ENCODE data around the gene LBH. TPM values are rescaled to one million over a fixed set of nuclear protein-coding genes. Genes with fewer than 3 reads are reported as not detected.

LBH gene
- total RNA-seq, 5 donors from 2014 or later (not counting 1 experiment from before 2014, with no cell fraction given), result 209 to 386 (median 323) TPM

DNA sequence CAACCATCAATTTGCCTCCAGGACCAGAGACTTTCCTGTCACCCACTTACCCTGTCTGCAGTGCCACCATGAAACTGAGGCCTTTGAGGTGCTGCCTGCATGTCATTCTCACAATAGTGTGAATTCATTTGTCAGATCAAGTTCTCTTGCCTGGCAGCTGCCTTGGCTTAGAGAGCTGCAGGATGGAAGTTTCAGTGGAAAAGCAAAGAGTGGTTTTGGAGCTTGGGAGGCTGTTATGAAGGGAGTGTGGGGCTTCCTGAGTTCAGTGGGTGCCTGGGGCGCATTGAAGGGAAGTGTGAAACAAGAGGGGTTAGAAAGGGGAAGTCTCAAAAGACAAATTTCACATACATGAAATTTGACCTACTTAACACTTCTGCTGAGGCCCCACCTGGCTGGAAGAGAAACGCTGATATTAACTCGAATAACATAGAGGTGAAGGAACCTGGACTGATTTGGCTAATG lies 7.9 kb upstream of the LBH start:
- H3K27ac Mint-ChIP-seq, result peak overlapping the region; percentile 98 to 100
- no CpG with 5 or more reads among the region's 3 CpGs for WGBS (ENCODE audit: insufficient coverage)
- H3K4me1 ChIP-seq (ENCODE audit: control insufficient read depth in 1 of 2, extremely low read depth in 1 of 2, insufficient read depth in 2 of 2, low read length in 2 of 2), result peaks cover 44 to 67% of the 10 kb centered on the region in 2 experiments
- no peak overlapping the region for H3K4me3 ChIP-seq (ENCODE audit: control insufficient read depth in 1 of 2, extremely low read depth in 1 of 2, low read length in 1 of 2)
- no peaks in the 10 kb centered on the region for H3K36me3 ChIP-seq (ENCODE audit: control insufficient read depth in 2 of 2, extremely low read depth in 1 of 2, insufficient read depth in 1 of 2, low read length in 1 of 2)
- no peaks in the 10 kb centered on the region for H3K36me3 Mint-ChIP-seq
- ChIA-PET POLR2A (interaction anchor here (0.6 kb wide), 3 partner anchors 9 to 58 kb away, joined by 3 to 6 read pairs (median 3); no protein-coding TSS in a partner anchor), CTCF (interaction anchor here (0.6 to 3.2 kb wide), 5 partner anchors 14 to 488 kb away, joined by 3 to 23 read pairs (median 7); no protein-coding TSS in a partner anchor)
- peak overlapping the region; percentile 96 for H3K27ac ChIP-seq (ENCODE audit: low read length)
- ATAC-seq (replicated peaks in 1 of 4) (peak in 2 of 4 experiments; percentile 16 to 38), DNase-seq (peak in 6 of 35 experiments; percentile 27 to 58 (median 35))
- no peaks in the 10 kb centered on the region for H3K9me3 ChIP-seq
- no peaks in the 10 kb centered on the region for H3K27me3 Mint-ChIP-seq
- H3K27me3 ChIP-seq (replicated peaks in 1 of 2; ENCODE audit: control insufficient read depth in 2 of 2, extremely low read depth in 1 of 2, insufficient read depth in 2 of 2, low read length in 1 of 2), result no peaks in the 10 kb centered on the region
- peaks cover 70 to 75% (median 72%) of the 10 kb centered on the region in 3 donors for H3K4me1 Mint-ChIP-seq
- no peaks in the 10 kb centered on the region for H3K9me3 Mint-ChIP-seq
- peak overlapping the region; percentile 42 to 97 (median 43) for H3K4me3 Mint-ChIP-seq

DNA sequence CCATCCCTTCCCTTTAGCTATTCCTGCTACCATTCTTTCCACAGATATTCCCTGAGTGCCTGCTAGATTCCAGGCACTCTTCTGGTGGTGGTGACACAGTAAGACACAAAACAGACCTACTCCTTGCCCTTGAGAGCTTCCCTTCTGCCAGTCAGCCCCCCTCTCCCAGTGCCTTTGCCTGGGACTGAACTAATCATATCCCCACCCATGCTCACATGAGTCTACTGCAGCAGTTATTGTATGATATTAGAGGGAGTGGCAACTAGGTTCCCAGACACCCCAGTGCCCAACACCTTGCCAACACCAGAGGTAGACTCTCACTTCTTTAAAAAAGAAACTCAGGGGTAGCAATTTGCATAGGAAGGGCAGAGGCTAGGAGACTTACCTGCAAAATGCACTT lies 7.2 kb upstream of the LBH start:
- no peaks in the 10 kb centered on the region for H3K36me3 Mint-ChIP-seq
- H3K4me1 Mint-ChIP-seq, result peaks cover 71 to 76% (median 72%) of the 10 kb centered on the region in 3 donors
- Histone ChIP-seq H3K4me1 (ENCODE audit: control insufficient read depth in 1 of 2, extremely low read depth in 1 of 2, insufficient read depth in 2 of 2, low read length in 2 of 2) (peaks cover 44 to 67% of the 10 kb centered on the region in 2 experiments), H3K9me3 (no peaks in the 10 kb centered on the region), H3K36me3 (ENCODE audit: control insufficient read depth in 2 of 2, extremely low read depth in 1 of 2, insufficient read depth in 1 of 2, low read length in 1 of 2) (no peaks in the 10 kb centered on the region), H3K27me3 (replicated peaks in 1 of 2; ENCODE audit: control insufficient read depth in 2 of 2, extremely low read depth in 1 of 2, insufficient read depth in 2 of 2, low read length in 1 of 2) (no peaks in the 10 kb centered on the region), H3K4me3 (ENCODE audit: control insufficient read depth in 1 of 2, extremely low read depth in 1 of 2, low read length in 1 of 2) (no peak overlapping the region), H3K27ac (ENCODE audit: low read length) (peak overlapping the region; percentile 96)
- POLR2A ChIA-PET, result interaction anchor here (0.7 to 1.7 kb wide), 2 partner anchors 13 to 78 kb away, joined by 3 to 13 read pairs; partner anchors contain the start of gene YPEL5 (in 1 of the 2)
- CTCF ChIA-PET, result interaction anchor here (1.0 to 3.2 kb wide), 4 partner anchors 11 to 487 kb away, joined by 3 to 23 read pairs (median 14); no protein-coding TSS in a partner anchor
- no peaks in the 10 kb centered on the region for H3K27me3 Mint-ChIP-seq
- peak overlapping the region; percentile 98 to 100 for H3K27ac Mint-ChIP-seq
- DNase-seq, result no peak
- no peak for ATAC-seq (replicated peaks in 1 of 4)
- H3K9me3 Mint-ChIP-seq, result no peaks in the 10 kb centered on the region
- peak overlapping the region; percentile 42 to 97 (median 43) for H3K4me3 Mint-ChIP-seq

DNA sequence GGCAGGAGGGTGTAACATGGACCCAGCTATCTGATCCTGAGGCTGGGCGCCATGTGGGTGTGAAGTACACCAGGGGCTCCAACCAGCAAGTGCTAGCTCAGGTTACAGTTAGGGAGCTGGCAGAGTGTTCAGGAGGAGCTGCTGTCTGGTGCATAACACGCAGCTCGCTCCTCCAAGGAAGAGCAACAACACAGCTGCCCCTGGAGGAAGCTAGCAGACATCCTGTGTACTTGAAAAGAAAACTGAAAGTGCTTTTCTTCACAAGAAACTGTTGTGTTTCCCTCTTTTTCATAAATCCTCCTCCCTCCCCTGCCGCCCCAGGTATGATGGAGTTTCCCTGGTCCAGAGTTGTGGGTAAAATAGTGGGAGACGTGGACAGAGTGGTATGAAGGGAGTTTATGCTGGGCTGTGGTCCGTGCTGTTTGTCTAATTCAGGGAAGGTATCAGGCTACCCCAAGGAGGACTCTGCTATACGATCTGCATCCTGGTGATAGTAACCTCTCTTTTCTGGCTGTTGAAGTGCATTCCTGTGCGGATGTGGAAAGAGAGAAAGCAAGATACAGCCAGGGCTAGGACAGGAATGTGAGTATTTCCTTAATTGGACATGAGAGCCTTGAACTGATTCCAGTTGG lies 6.1 kb upstream of the LBH start:
- Mint-ChIP-seq H3K4me1 (peaks cover 77 to 84% (median 80%) of the 10 kb centered on the region in 3 donors), H3K36me3 (no peaks in the 10 kb centered on the region), H3K27ac (peak overlapping the region; percentile 98 to 100), H3K4me3 (peak overlapping the region; percentile 85 to 97 (median 95)), H3K9me3 (no peaks in the 10 kb centered on the region), H3K27me3 (no peaks in the 10 kb centered on the region)
- 0% methylated on average over 6 of the region's 8 CpGs for WGBS (ENCODE audit: insufficient coverage)
- peak overlapping the region; percentile 96 for H3K27ac ChIP-seq (ENCODE audit: low read length)
- CTCF ChIA-PET, result interaction anchor here (0.6 to 3.2 kb wide), 9 partner anchors 10 to 487 kb away, joined by 3 to 23 read pairs (median 5); no protein-coding TSS in a partner anchor
- H3K27me3 ChIP-seq (replicated peaks in 1 of 2; ENCODE audit: control insufficient read depth in 2 of 2, extremely low read depth in 1 of 2, insufficient read depth in 2 of 2, low read length in 1 of 2), result no peaks in the 10 kb centered on the region
- peak in 32 of 35 experiments; percentile 21 to 78 (median 46) for DNase-seq
- POLR2A ChIA-PET, result interaction anchor here in 1 of 2 donors (0.9 to 1.7 kb wide), 5 partner anchors 9 to 79 kb away, joined by 3 to 13 read pairs (median 4); partner anchors contain the start of gene YPEL5
- peak; percentile 83 to 86 (median 86) for ATAC-seq (replicated peaks in 1 of 4)
- no peaks in the 10 kb centered on the region for H3K36me3 ChIP-seq (ENCODE audit: control insufficient read depth in 2 of 2, extremely low read depth in 1 of 2, insufficient read depth in 1 of 2, low read length in 1 of 2)
- H3K4me1 ChIP-seq (ENCODE audit: control insufficient read depth in 1 of 2, extremely low read depth in 1 of 2, insufficient read depth in 2 of 2, low read length in 2 of 2), result peaks cover 44 to 72% of the 10 kb centered on the region in 2 experiments
- H3K4me3 ChIP-seq (ENCODE audit: control insufficient read depth in 1 of 2, extremely low read depth in 1 of 2, low read length in 1 of 2), result peak overlapping the region; percentile 50 to 67
- no peaks in the 10 kb centered on the region for H3K9me3 ChIP-seq

DNA sequence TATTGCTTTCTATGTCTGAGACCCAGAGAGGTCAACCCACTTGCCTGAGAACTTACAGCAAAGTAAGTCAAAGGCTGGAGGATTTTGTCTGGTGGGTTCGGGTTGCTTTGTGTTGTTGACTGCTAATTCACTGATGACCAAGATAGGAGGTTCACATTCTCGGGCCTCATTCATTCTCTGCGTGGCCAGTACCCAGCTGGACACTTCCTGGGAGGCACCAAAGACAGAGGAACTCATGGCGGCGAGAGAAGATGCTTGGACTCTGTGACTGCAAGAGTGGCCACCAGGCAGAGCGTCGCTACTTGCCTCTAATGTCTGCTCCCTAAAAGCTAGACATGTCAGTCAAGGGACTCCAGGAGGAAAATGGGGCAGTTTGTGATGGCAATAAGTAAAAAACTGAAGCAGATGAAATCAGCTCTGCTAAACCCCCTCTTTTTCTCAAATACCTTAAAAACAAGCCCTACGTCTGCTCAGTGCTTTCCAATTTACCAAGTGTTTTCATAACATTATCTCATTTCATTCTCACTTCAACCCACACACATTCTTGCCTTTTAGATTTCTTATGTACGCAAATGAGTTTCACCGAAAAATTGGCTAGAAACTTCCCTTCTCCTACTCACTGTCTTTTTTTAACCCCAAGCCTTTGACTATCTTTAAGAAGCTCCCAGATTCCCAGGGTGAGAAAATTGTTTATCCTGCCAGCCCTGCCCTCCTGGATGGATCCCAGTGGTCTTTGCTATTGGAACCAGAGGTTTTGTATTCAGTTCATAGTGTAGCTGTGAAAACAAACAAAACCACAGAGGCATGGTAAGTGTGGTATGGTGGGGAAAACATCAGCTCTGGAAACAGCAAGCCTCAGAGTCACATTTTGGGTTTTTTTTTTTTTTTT lies 4.9 kb upstream of the LBH start:
- POLR2A ChIA-PET, result interaction anchor here (0.5 to 1.5 kb wide), 14 partner anchors 10 to 1941 kb away, joined by 3 to 7 read pairs (median 4); partner anchors contain the start of gene YPEL5 (in 1 of the 2)
- Mint-ChIP-seq H3K9me3 (no peaks in the 10 kb centered on the region), H3K4me1 (peaks cover 78 to 83% (median 83%) of the 10 kb centered on the region in 3 donors), H3K27me3 (no peaks in the 10 kb centered on the region), H3K27ac (peak overlapping the region; percentile 98 to 100), H3K36me3 (no peaks in the 10 kb centered on the region), H3K4me3 (peak overlapping the region; percentile 85 to 97 (median 95))
- DNase-seq (peak in 3 of 35 experiments; percentile 9 to 59 (median 36)), ATAC-seq (replicated peaks in 1 of 4) (no peak)
- peaks cover 46 to 78% of the 10 kb centered on the region in 2 experiments for H3K4me1 ChIP-seq (ENCODE audit: control insufficient read depth in 1 of 2, extremely low read depth in 1 of 2, insufficient read depth in 2 of 2, low read length in 2 of 2)
- H3K4me3 ChIP-seq (ENCODE audit: control insufficient read depth in 1 of 2, extremely low read depth in 1 of 2, low read length in 1 of 2), result peak overlapping the region; percentile 50 to 67
- CTCF ChIA-PET, result interaction anchor here (0.6 to 2.9 kb wide), 13 partner anchors 9 to 485 kb away, joined by 3 to 22 read pairs (median 3); partner anchors contain the start of gene YPEL5 (in 1 of the 2)
- no peaks in the 10 kb centered on the region for H3K36me3 ChIP-seq (ENCODE audit: control insufficient read depth in 2 of 2, extremely low read depth in 1 of 2, insufficient read depth in 1 of 2, low read length in 1 of 2)
- no peaks in the 10 kb centered on the region for H3K27me3 ChIP-seq (replicated peaks in 1 of 2; ENCODE audit: control insufficient read depth in 2 of 2, extremely low read depth in 1 of 2, insufficient read depth in 2 of 2, low read length in 1 of 2)
- H3K27ac ChIP-seq (ENCODE audit: low read length), result peak overlapping the region; percentile 96
- no peaks in the 10 kb centered on the region for H3K9me3 ChIP-seq
- 29% methylated on average over 5 of the region's 10 CpGs for WGBS (ENCODE audit: insufficient coverage)

DNA sequence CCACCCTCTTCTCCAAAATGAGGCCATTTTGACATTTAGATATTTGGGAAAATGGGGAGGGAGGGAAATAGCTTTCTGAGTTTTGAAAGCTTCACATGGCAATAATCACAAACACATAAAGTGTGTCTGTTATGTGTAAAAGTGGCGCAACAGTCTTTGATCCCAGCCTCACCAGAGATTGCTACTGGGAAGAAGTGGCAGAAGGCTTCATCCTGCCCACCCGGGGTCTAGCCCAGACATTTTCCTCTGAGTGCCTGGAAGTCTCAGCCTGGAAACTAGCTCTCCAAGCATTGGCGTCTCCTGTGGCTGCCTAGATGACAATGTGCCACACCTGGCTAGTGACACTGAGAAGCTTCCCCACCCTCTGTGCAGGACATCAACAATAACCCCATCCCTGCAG lies 1.7 kb upstream of the LBH start:
- DNase-seq (no peak), ATAC-seq (replicated peaks in 1 of 4) (no peak)
- CTCF ChIA-PET, result interaction anchor here (0.8 to 4.3 kb wide), 10 partner anchors 10 to 482 kb away, joined by 3 to 25 read pairs (median 4); no protein-coding TSS in a partner anchor
- no peaks in the 10 kb centered on the region for H3K9me3 Mint-ChIP-seq
- WGBS (ENCODE audit: insufficient coverage), result 94% methylated on average over 2 of the region's 3 CpGs
- POLR2A ChIA-PET, result interaction anchor here (0.5 to 2.8 kb wide), 4 partner anchors 7 to 221 kb away, joined by 3 to 10 read pairs (median 3); no protein-coding TSS in a partner anchor
- Histone ChIP-seq H3K9me3 (no peaks in the 10 kb centered on the region), H3K4me3 (ENCODE audit: control insufficient read depth in 1 of 2, extremely low read depth in 1 of 2, low read length in 1 of 2) (no peak overlapping the region), H3K4me1 (ENCODE audit: control insufficient read depth in 1 of 2, extremely low read depth in 1 of 2, insufficient read depth in 2 of 2, low read length in 2 of 2) (peaks cover 28 to 59% of the 10 kb centered on the region in 2 experiments), H3K27me3 (replicated peaks in 1 of 2; ENCODE audit: control insufficient read depth in 2 of 2, extremely low read depth in 1 of 2, insufficient read depth in 2 of 2, low read length in 1 of 2) (no peaks in the 10 kb centered on the region), H3K36me3 (ENCODE audit: control insufficient read depth in 2 of 2, extremely low read depth in 1 of 2, insufficient read depth in 1 of 2, low read length in 1 of 2) (peaks cover 0 to 2% of the 10 kb centered on the region in 2 donors), H3K27ac (ENCODE audit: low read length) (no peak overlapping the region)
- H3K4me3 Mint-ChIP-seq, result peak overlapping the region; percentile 89 to 98 (median 92)
- H3K4me1 Mint-ChIP-seq, result peaks cover 52 to 66% (median 64%) of the 10 kb centered on the region in 3 donors
- peak overlapping the region; percentile 78 to 88 for H3K27ac Mint-ChIP-seq
- H3K27me3 Mint-ChIP-seq, result no peaks in the 10 kb centered on the region
- H3K36me3 Mint-ChIP-seq, result peaks cover 5% of the 10 kb centered on the region
